GM12875 (cell line): Measurements from ENCODE around the gene SOBP.

Source experiments
- H3K4me3 ChIP-seq: one replicate; pipeline ENCODE4 v1.5.1; 2011; ENCODE audit warnings: low read depth, low read length, control low read depth
- CTCF ChIP-seq: IDR thresholded peaks from 2 replicates; pipeline ENCODE4 v1.5.1; 2011; ENCODE audit warnings: low read depth, mild to moderate bottlenecking, control low read depth, inconsistent platforms, low read length, moderate library complexity, borderline replicate concordance; ENCODE audit not compliant: insufficient read depth

The SOBP gene

GRCh38 chr6:107589199-107589598 is 99.3 kb downstream of the SOBP start:
- H3K4me3 ChIP-seq = no peak overlapping the region
- no peak for TF ChIP-seq CTCF

GRCh38 chr6:107589934-107590333 is 100.0 kb downstream of the SOBP start:
- TF ChIP-seq CTCF = no peak
- H3K4me3 ChIP-seq = no peak overlapping the region

GRCh38 chr6:107590378-107590777 is 100.5 kb downstream of the SOBP start:
- no peak overlapping the region for H3K4me3 ChIP-seq
- no peak for TF ChIP-seq CTCF

GRCh38 chr6:107591346-107591745 is 101.4 kb downstream of the SOBP start:
- H3K4me3 ChIP-seq = no peak overlapping the region
- TF ChIP-seq CTCF = no peak

GRCh38 chr6:107592806-107593205 is 102.9 kb downstream of the SOBP start:
- no peak overlapping the region for H3K4me3 ChIP-seq
- TF ChIP-seq CTCF = no peak

GRCh38 chr6:107594736-107595135 is 104.8 kb downstream of the SOBP start:
- TF ChIP-seq CTCF = no peak
- no peak overlapping the region for H3K4me3 ChIP-seq

- H3K4me3 ChIP-seq = no peak overlapping the region
- no peak for TF ChIP-seq CTCF
Measured at GRCh38 chr6:107598091-107598490, 108.2 kb downstream of the SOBP start.
